GM19025 (cell line): Measurements from ENCODE around the gene TMPRSS7.
A peak's percentile ranks its signal among the peaks of the same experiment; 100 is the strongest.
"Not testable (repeated sequence)": the region's sequence is repeated elsewhere in the genome, so short reads cannot be mapped to it uniquely, and the experiment has no call there.

Experiments used
- ATAC-seq: cut with Tn5 transposase; IDR thresholded peaks from one replicate; pipeline ENCODE4 v1.9.1; 2021; ENCODE audit warnings: mild to moderate bottlenecking, low read depth, moderate library complexity; ENCODE audit not compliant: unreplicated experiment

The TMPRSS7 gene

GRCh38 chr3:112056451-112056929 lies 22.0 kb downstream of the TMPRSS7 start:
- no peak for ATAC-seq

- no peak for ATAC-seq
Measured at GRCh38 chr3:112059497-112059896, 25.0 kb downstream of the TMPRSS7 start.

GRCh38 chr3:112061152-112061551 lies 26.6 kb downstream of the TMPRSS7 start:
- no peak for ATAC-seq

GRCh38 chr3:112072387-112073060 lies 38.0 kb downstream of the TMPRSS7 start:
- not testable (repeated sequence) for ATAC-seq

- no peak for ATAC-seq
Measured at GRCh38 chr3:112074006-112074405, 39.5 kb downstream of the TMPRSS7 start.

- peak; percentile 78 for ATAC-seq
Measured at GRCh38 chr3:112074616-112075497, 40.3 kb downstream of the TMPRSS7 start.

- ATAC-seq: no peak
Measured at GRCh38 chr3:112078125-112079083, 43.9 kb downstream of the TMPRSS7 start.

GRCh38 chr3:112083239-112083638 lies 48.7 kb downstream of the TMPRSS7 start:
- no peak for ATAC-seq

- no peak for ATAC-seq
Measured at GRCh38 chr3:112084980-112085705, 50.6 kb downstream of the TMPRSS7 start.

- no peak for ATAC-seq
Measured at GRCh38 chr3:112085735-112086075, 51.2 kb downstream of the TMPRSS7 start.

- peak; percentile 95 for ATAC-seq
Measured at GRCh38 chr3:112086076-112086854, 51.7 kb downstream of the TMPRSS7 start, which contains the start of gene C3orf52. Gene C3orf52, plus strand, starts transcription at chr3:112086389. Its CDS starts 19 bp downstream, at chr3:112086408.

- ATAC-seq: no peak
Measured at GRCh38 chr3:112086875-112087524, 52.5 kb downstream of the TMPRSS7 start.

- no peak for ATAC-seq
Measured at GRCh38 chr3:112087746-112088145, 53.2 kb downstream of the TMPRSS7 start.

GRCh38 chr3:112088944-112089343 lies 54.4 kb downstream of the TMPRSS7 start:
- ATAC-seq: no peak

GRCh38 chr3:112089956-112090886 lies 55.7 kb downstream of the TMPRSS7 start:
- no peak for ATAC-seq

- ATAC-seq: no peak
Measured at GRCh38 chr3:112090887-112091586, 56.5 kb downstream of the TMPRSS7 start.
